ENCODE results near the gene KRTAP4-16. TPM values are rescaled to one million over a fixed set of nuclear protein-coding genes. Genes with fewer than 3 reads are reported as not detected.
"Not testable (repeated sequence)": the region's sequence is repeated elsewhere in the genome, so short reads cannot be mapped to it uniquely, and the experiment has no call there.

The KRTAP4-16 gene
- total RNA-seq, 1 donor from 2014 or later = not detected

GRCh38 chr17:41069031-41069430 is 33.0 kb downstream of the KRTAP4-16 start:
- Histone ChIP-seq H3K79me2 (ENCODE audit: low read depth) (no peaks in the 10 kb centered on the region), H3K9ac (no peak overlapping the region), H3K4me3 (no peak overlapping the region), H3K4me1 (no peaks in the 10 kb centered on the region), H3K9me3 (ENCODE audit: low read depth) (no peaks in the 10 kb centered on the region), H3F3A (ENCODE audit: low read depth) (no peaks in the 10 kb centered on the region), H3K27ac (no peak overlapping the region), H3K4me2 (no peak overlapping the region), H3K36me3 (no peaks in the 10 kb centered on the region), H3K27me3 (no peaks in the 10 kb centered on the region), H4K20me1 (ENCODE audit: low read depth) (no peaks in the 10 kb centered on the region), H2AFZ (replicated peaks) (no peak overlapping the region)
- Mint-ChIP-seq H3K27ac (no peak overlapping the region), H3K36me3 (no peaks in the 10 kb centered on the region), H3K9me3 (no peaks in the 10 kb centered on the region), H3K27me3 (ENCODE audit: insufficient read depth, low read depth) (no peaks in the 10 kb centered on the region), H3K4me1 (no peaks in the 10 kb centered on the region), H3K4me3 (no peak overlapping the region)
- no peak for DNase-seq (ENCODE audit: low spot score)
- TF ChIP-seq EZH2phosphoT487 (IDR thresholded peaks at IDR 0.05) (no peak), CTCF (IDR thresholded peaks at IDR 0.05) (no peak), EZH2 (IDR thresholded peaks at IDR 0.05) (no peak)

- TF ChIP-seq EZH2phosphoT487 (IDR thresholded peaks at IDR 0.05) (no peak), CTCF (IDR thresholded peaks at IDR 0.05) (no peak), EZH2 (IDR thresholded peaks at IDR 0.05) (no peak)
- H3K9ac ChIP-seq = no peak overlapping the region
These were observed 34.7 kb downstream of the KRTAP4-16 start for GRCh38 chr17:41067281-41067680.

GRCh38 chr17:41065829-41066624 is 36.0 kb downstream of the KRTAP4-16 start, which contains the start of gene KRTAP2-4:
TSS of gene KRTAP2-4 (minus strand) at chr17:41065879. CDS start at chr17:41065845, 34 bp downstream.
- no peak within 1 kb of the TSS for H2AFZ ChIP-seq (replicated peaks)
- no peaks in the 10 kb centered on the region for H3K9me3 Mint-ChIP-seq
- no peak within 1 kb of the TSS for H3K4me3 Mint-ChIP-seq
- no peak within 1 kb of the TSS for H3K9ac ChIP-seq
- no peaks in the 10 kb centered on the region for H3K4me1 ChIP-seq
- no peaks in the 10 kb centered on the region for H3K4me1 Mint-ChIP-seq
- no peaks in the 10 kb centered on the region for H3K36me3 Mint-ChIP-seq
- no peaks in the 10 kb centered on the region for H3K36me3 ChIP-seq
- H3K27ac ChIP-seq = no peak within 1 kb of the TSS
- no peaks in the 10 kb centered on the region for H3K27me3 Mint-ChIP-seq (ENCODE audit: insufficient read depth, low read depth)
- no peak for DNase-seq (ENCODE audit: low spot score)
- no peaks in the 10 kb centered on the region for H4K20me1 ChIP-seq (ENCODE audit: low read depth)
- H3K9me3 ChIP-seq (ENCODE audit: low read depth) = no peaks in the 10 kb centered on the region
- H3F3A ChIP-seq (ENCODE audit: low read depth) = no peaks in the 10 kb centered on the region
- H3K79me2 ChIP-seq (ENCODE audit: low read depth) = no peaks in the 10 kb centered on the region
- H3K4me2 ChIP-seq = no peak within 1 kb of the TSS
- H3K27ac Mint-ChIP-seq = peak within 1 kb of the TSS; percentile 17
- no peaks in the 10 kb centered on the region for H3K27me3 ChIP-seq
- no peak for TF ChIP-seq EZH2phosphoT487 (IDR thresholded peaks at IDR 0.05)
- no peak for TF ChIP-seq CTCF (IDR thresholded peaks at IDR 0.05)
- TF ChIP-seq EZH2 (IDR thresholded peaks at IDR 0.05) = no peak
- no peak within 1 kb of the TSS for H3K4me3 ChIP-seq

More at GRCh38 chr17:41067281-41067680, 34.7 kb downstream of the KRTAP4-16 start:
- Histone ChIP-seq H3F3A (ENCODE audit: low read depth) (no peaks in the 10 kb centered on the region), H3K4me3 (no peak overlapping the region), H3K27me3 (no peaks in the 10 kb centered on the region), H3K27ac (no peak overlapping the region), H3K9me3 (ENCODE audit: low read depth) (no peaks in the 10 kb centered on the region), H3K4me1 (no peaks in the 10 kb centered on the region), H3K4me2 (no peak overlapping the region), H2AFZ (replicated peaks) (no peak overlapping the region), H3K36me3 (no peaks in the 10 kb centered on the region), H4K20me1 (ENCODE audit: low read depth) (no peaks in the 10 kb centered on the region), H3K79me2 (ENCODE audit: low read depth) (no peaks in the 10 kb centered on the region)
- H3K4me1 Mint-ChIP-seq = no peaks in the 10 kb centered on the region
- H3K9me3 Mint-ChIP-seq = no peaks in the 10 kb centered on the region
- H3K27me3 Mint-ChIP-seq (ENCODE audit: insufficient read depth, low read depth) = no peaks in the 10 kb centered on the region
- H3K36me3 Mint-ChIP-seq = no peaks in the 10 kb centered on the region
- no peak overlapping the region for H3K27ac Mint-ChIP-seq
- H3K4me3 Mint-ChIP-seq = no peak overlapping the region
- no peak for DNase-seq (ENCODE audit: low spot score)

GRCh38 chr17:41065016-41065689 is 36.9 kb downstream of the KRTAP4-16 start:
- H3K4me2 ChIP-seq; H3K4me1 ChIP-seq; DNase-seq (ENCODE audit: low spot score); H3K36me3 ChIP-seq; H3K36me3 Mint-ChIP-seq; H3K9me3 Mint-ChIP-seq; H3K27me3 Mint-ChIP-seq (ENCODE audit: insufficient read depth, low read depth); H4K20me1 ChIP-seq (ENCODE audit: low read depth); H3K79me2 ChIP-seq (ENCODE audit: low read depth); H3K27ac ChIP-seq; H3K4me3 ChIP-seq; H3K4me1 Mint-ChIP-seq; H3K27me3 ChIP-seq; H3K27ac Mint-ChIP-seq; H2AFZ ChIP-seq (replicated peaks); H3K9ac ChIP-seq; H3K4me3 Mint-ChIP-seq; H3F3A ChIP-seq (ENCODE audit: low read depth); H3K9me3 ChIP-seq (ENCODE audit: low read depth): not testable (repeated sequence)
